GM12892 (cell line): ENCODE data around the gene GPR137C.

Experiments
- POLR2A ChIP-seq: IDR thresholded peaks from 2 replicates; pipeline ENCODE4 v1.6.1; 2011; ENCODE audit warnings: low read depth, low read length, control low read depth
- POLR2AphosphoS5 ChIP-seq: IDR thresholded peaks from 2 replicates; pipeline ENCODE4 v1.6.1; 2011; ENCODE audit warnings: low read depth, low read length, control low read depth

DNA sequence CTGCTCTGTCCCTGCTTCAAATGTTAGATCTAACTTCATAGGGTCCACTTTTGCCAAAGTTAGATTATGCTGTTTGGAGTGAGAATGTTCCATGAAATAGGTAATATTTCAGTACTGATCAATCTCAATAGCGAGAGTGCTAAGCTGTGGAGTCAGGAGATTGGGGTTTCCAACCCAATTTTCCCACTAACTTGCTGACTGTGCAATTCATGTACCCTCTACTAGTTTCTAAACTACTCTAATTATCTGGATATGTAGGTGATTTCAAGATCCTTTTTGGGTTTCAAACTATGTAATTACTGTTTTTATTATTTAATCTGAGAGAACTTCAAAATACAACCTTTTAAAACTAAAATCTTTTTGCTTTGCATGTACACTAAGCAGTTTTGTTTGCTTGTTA lies 45.9 kb downstream of the GPR137C start:
- TF ChIP-seq POLR2A (no peak), POLR2AphosphoS5 (no peak)
